Measurements from ENCODE around the gene LCOR.

- TF ChIP-seq ATF3 (CRISPR knock-in tag; conservative IDR thresholded peaks at IDR 0.05) (no peak), CTCF (IDR thresholded peaks at IDR 0.05) (peak; percentile 88), ETV6 (CRISPR knock-in tag; IDR thresholded peaks at IDR 0.05) (no peak), JUN (CRISPR knock-in tag; IDR thresholded peaks at IDR 0.05) (no peak)
These were observed 193.6 kb downstream of the LCOR start for GRCh38 chr10:97025613-97026242.
